GM20000 (cell line): ENCODE results near the gene HES4.
"Not testable (repeated sequence)": the region's sequence is repeated elsewhere in the genome, so short reads cannot be mapped to it uniquely, and the experiment has no call there.

Experiments
- DNase-seq: peaks from one replicate; pipeline ENCODE4 v3.0.0; 2012; ENCODE audit warnings: low spot score
- TF ChIP-seq, protein P1 (sequence below): IDR thresholded peaks from 2 replicates; pipeline ENCODE4 v1.5.1; 2012; ENCODE audit warnings: mild to moderate bottlenecking, control low read depth; ENCODE audit errors: extremely low read depth, missing control alignments

Gene HES4

DNA sequence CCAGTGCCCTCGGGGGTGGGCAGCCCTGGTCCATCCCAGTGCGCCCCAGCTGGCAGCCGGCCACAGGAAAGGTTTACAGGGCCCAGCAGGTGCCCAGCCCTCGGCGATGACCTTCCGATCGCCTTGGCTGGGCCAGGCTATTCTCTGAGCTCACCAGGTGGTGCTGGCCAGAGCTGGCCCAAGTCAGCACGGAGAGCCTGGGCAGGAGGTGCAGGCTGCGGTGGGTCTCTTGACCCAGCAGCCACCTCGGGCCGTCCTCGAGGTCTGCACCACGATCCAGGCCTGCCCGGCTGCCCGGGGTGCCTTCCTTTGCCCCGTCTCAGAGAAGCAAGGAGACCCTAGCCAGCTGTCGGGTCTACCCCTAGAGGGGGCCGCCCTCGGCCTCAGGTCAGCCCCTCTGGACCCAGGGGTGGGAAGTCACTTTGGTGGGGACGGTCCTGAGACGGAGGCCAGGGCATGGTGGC, 18.4 kb downstream of the HES4 start:
- no peak for DNase-seq
- TF ChIP-seq, protein P1, sequence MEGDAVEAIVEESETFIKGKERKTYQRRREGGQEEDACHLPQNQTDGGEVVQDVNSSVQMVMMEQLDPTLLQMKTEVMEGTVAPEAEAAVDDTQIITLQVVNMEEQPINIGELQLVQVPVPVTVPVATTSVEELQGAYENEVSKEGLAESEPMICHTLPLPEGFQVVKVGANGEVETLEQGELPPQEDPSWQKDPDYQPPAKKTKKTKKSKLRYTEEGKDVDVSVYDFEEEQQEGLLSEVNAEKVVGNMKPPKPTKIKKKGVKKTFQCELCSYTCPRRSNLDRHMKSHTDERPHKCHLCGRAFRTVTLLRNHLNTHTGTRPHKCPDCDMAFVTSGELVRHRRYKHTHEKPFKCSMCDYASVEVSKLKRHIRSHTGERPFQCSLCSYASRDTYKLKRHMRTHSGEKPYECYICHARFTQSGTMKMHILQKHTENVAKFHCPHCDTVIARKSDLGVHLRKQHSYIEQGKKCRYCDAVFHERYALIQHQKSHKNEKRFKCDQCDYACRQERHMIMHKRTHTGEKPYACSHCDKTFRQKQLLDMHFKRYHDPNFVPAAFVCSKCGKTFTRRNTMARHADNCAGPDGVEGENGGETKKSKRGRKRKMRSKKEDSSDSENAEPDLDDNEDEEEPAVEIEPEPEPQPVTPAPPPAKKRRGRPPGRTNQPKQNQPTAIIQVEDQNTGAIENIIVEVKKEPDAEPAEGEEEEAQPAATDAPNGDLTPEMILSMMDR, result no peak

DNA sequence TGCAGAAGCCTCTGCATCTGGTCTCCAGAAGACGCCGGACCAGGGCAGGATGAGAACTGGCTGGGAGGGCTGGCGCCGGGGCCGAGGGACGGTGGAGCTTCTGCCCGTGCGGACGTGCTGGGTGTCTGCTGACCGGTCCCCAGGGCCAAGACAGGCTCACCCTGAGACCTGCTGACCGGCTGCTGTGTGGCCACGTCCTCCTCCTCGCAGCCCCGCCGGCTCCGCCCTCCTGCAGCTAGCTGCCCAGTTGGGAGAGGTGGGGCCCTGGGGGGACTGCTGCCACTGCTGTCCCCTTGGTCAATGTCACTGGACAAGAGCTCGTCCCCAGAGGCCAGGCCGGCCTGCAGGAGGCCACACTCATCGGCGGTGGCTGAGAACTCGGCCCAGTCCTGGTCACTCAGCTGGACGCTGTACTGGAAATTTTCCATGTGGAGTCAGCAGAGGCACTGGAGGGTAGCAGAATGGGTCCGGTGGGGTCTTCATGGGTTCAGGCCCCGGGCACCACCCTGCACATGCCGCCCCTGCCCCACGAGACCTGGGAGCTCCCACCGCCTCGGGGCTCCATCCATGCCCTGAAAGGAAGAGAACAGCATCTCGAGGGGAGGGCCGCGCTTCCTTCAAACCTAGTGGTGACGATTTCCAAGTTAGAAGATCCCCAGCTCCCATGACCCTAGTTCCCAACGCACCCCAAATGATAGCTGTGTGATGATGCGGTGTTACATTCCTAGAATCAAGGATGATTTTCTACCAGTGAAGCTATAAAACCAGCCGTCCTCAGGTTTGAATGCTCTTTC, 19.1 kb downstream of the HES4 start:
- TF ChIP-seq, protein P1, result no peak
- no peak for DNase-seq

DNA sequence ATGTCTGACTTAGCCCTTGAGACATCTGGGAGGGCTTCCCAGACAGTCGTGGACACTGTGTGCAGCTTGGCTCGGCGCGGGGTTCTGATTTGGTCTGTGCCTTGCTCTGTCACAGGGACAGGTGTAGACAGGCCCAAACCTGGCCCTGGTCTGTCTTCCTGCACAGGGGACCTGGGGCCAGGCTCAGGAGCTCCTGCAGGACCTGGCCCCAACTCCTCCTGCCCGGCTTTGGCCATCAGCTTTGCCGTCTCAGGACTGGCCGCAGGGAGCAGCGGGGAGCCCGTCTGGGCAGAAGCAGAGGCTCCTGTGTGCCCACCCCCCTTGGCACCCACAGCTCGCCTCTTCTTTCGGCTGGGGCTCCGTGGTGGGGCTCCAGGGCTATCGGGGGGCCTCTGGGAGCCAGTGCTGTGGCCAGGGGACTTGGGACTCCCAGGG, 19.7 kb downstream of the HES4 start:
- no peak for DNase-seq
- TF ChIP-seq, protein P1, result no peak

DNA sequence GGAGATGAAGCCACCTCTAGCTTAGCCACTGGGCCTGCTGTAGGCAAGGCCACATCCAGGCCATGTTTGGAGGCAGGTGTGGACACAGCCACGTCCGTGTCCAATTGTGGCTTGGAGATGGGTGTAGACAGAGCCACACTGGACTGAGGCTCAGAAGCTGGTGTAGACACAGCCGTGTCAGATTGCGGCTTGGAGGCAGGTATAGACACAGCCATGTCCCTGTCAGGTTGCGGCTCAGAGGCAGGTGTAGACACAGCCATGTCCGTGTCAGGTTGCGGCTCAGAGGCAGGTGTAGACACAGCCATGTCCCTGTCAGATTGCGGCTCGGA, 20.2 kb downstream of the HES4 start:
- TF ChIP-seq, protein P1, result no peak
- DNase-seq, result no peak

DNA sequence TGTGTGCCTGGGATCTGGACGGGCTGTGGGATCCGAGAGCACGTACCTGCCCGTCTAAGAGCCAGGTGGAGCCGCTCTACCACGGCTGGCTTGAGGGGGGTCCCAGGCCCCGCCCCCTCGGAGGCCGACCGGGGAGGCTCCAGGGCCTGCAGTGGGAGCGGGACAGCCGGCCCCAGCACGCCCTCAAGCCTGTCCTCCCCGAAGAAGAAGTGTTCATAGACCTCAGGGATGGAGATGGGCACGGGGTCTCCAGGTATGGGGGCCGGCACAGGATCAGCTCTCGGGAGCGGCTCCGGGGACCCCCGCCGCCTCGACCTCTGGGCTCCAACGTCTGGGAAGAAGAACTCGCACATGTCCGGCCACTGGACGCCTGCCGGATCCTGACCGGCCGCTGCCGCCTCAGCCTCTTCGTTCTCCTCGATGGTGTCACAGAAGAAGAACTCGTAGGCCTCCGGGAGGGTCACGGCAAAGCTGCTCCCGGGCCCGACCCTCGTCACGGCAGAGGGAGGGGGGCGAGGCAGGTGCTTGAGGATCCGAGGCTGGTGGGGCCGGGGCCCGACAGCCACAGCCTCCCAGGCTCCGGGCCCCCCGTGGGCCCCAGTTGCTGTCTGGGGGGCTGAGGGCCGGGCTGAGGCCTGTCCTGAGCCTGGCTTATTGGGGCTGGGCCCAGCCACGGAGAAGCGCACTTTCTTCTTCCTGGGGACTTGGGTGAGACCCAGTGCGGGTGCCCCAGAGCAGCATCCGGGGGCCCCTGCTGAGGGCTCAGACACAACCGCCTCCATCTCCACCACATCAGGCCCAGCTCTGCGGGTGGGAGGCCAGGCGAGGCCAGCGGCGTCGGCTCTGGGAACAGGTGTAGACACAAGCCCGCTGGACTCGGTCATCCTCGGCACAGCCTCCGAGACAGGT, 20.8 kb downstream of the HES4 start:
- TF ChIP-seq, protein P1, result no peak
- no peak for DNase-seq

DNA sequence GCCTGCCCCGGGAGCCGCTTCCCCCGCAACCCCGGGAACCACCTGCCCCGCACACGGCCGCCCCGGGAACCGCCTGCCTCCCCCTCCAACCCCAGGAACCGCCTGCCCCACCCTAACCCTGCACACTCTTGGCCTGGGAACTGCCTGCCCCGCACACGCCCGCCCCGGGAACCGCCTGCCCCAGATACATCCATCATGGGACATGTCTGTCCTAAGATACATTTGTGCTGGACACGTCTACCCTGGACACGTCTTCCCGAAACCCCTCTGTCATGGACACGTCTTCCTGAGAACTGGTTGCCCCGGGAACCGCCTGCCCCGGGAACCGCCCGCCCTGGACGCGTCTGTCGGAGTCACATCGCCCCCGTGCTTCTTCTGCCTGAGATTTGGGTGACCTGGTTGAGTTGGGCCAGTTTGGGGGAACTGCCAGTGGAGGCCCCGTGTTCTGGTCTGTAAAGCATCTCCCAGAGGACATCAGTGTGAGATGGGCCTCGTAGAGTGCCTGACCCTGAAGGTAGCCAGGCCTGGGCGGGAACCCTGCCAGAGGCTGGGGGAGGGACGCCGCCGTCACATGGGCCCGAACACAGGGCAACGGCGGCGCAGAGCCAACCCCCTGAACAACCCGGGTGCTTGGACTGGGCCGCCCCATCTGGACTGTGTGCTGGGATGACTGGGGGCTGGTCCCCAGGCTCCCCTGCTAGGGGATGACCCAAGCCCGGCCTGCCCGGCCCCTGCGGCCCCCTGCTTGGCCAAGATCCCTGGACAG, 21.6 kb downstream of the HES4 start:
- TF ChIP-seq, protein P1, result no peak
- no peak for DNase-seq

DNA sequence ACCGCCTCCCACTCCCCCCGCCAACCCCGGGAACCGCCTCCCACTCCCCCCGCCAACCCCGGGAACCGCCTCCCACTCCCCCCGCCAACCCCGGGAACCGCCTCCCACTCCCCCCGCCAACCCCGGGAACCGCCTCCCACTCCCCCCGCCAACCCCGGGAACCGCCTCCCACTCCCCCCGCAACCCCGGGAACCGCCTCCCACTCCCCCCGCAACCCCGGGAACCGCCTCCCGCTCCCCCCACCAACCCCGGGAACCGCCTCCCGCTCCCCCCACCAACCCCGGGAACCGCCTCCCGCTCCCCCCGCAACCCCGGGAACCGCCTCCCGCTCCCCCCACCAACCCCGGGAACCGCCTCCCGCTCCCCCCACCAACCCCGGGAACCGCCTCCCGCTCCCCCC, 23.1 kb downstream of the HES4 start:
- DNase-seq, result not testable (repeated sequence)
